HepG2 (cell line): ENCODE measurements around the gene HIVEP2. TPM values are rescaled to one million over a fixed set of nuclear protein-coding genes. Genes with fewer than 3 reads are reported as not detected.

Experiments
- CERS6 ChIP-seq: sonication (generic); formaldehyde crosslinking; IDR thresholded peaks from 2 replicates; pipeline ENCODE4 v1.5.0; 2020; ENCODE audit warnings: missing genetic modification reagents
- KLF11 ChIP-seq: IDR thresholded peaks from 2 replicates; pipeline ENCODE4 v1.6.1; 2016; ENCODE audit warnings: missing compliant biosample characterization
- MYC ChIP-seq: sonication (generic); formaldehyde crosslinking; IDR thresholded peaks from 2 replicates; pipeline ENCODE4 v1.9.0; 2021; ENCODE audit warnings: missing genetic modification reagents, borderline replicate concordance
- PRDM10 ChIP-seq: sonication (generic); formaldehyde crosslinking; IDR thresholded peaks from 2 replicates; pipeline ENCODE4 v1.4.0; 2020; ENCODE audit warnings: low read depth, missing genetic modification reagents
- REST ChIP-seq, 2 experiments: IDR thresholded peaks; 2 replicates each; pipeline ENCODE4 v1.6.1; 2011 to 2012; ENCODE audit warnings: low read length in 2 of 2, borderline replicate concordance in 1 of 2, low read depth in 1 of 2, mild to moderate bottlenecking in 1 of 2, moderate library complexity in 1 of 2
- SIX1 ChIP-seq: sonication (generic); formaldehyde crosslinking; IDR thresholded peaks from 2 replicates; pipeline ENCODE4 v1.4.0; 2020; ENCODE audit warnings: missing genetic modification reagents, borderline replicate concordance
- SMYD3 ChIP-seq: sonication (generic); formaldehyde crosslinking; IDR thresholded peaks from 2 replicates; pipeline ENCODE4 v1.8.1; 2023; ENCODE audit warnings: mild to moderate bottlenecking, missing genetic modification reagents
- STAT5B ChIP-seq: sonication (generic); formaldehyde crosslinking; IDR thresholded peaks from 2 replicates; pipeline ENCODE4 v1.4.0; 2020; ENCODE audit warnings: missing genetic modification reagents
- TFDP2 ChIP-seq: sonication (generic); formaldehyde crosslinking; IDR thresholded peaks from 2 replicates; pipeline ENCODE4 v1.4.0; 2020; ENCODE audit warnings: missing genetic modification reagents
- THYN1 ChIP-seq: sonication (generic); formaldehyde crosslinking; IDR thresholded peaks from 2 replicates; pipeline ENCODE4 v1.8.1; 2023; ENCODE audit warnings: low read depth, mild to moderate bottlenecking, moderate library complexity, missing genetic modification reagents, borderline replicate concordance
- ZBTB34 ChIP-seq: sonication (generic); formaldehyde crosslinking; IDR thresholded peaks from 2 replicates; pipeline ENCODE4 v1.8.0; 2022; ENCODE audit warnings: mild to moderate bottlenecking, missing genetic modification reagents
- ZEB1 ChIP-seq: IDR thresholded peaks from 2 replicates; pipeline ENCODE4 v1.6.1; 2012; ENCODE audit warnings: mild to moderate bottlenecking, low read depth, inconsistent platforms; ENCODE audit not compliant: insufficient replicate concordance
- ZNF18 ChIP-seq: sonication (generic); formaldehyde crosslinking; IDR thresholded peaks from 2 replicates; pipeline ENCODE4 v1.8.0; 2022; ENCODE audit warnings: mild to moderate bottlenecking, missing genetic modification reagents; ENCODE audit not compliant: insufficient replicate concordance
- ZNF501 ChIP-seq: sonication (generic); formaldehyde crosslinking; IDR thresholded peaks from 2 replicates; pipeline ENCODE4 v1.5.1; 2020; ENCODE audit warnings: mild to moderate bottlenecking, moderate library complexity, missing genetic modification reagents
- polyA plus RNA-seq, 8 experiments: library from polyadenylated mRNA; depleted of rRNA in 3 of 8; stranded (reverse) in 7 of 8; unstranded in 1 of 8; fragments of >200 nt; fragmentation: Illumina TruSeq in 4 of 8; extraction: Trizol in 4 of 8; gene quantifications; 2 replicates each; pipeline versions ENCODE4 v1.2.1 to v1.2.3, GENCODE V29; 2011 to 2016; ENCODE audit warnings: low read depth in 4 of 8, missing spikeins in 1 of 8, mixed read lengths in 1 of 8; ENCODE audit not compliant: insufficient read depth in 1 of 8
- total RNA-seq, 5 experiments: library from RNA; depleted of rRNA; stranded (reverse); fragments of >200 nt; fragmentation: Illumina TruSeq; extraction: Trizol; gene quantifications; 2 replicates each; pipeline ENCODE4 v1.2.3, GENCODE V29; 2016; ENCODE audit warnings: low read depth in 1 of 5

Gene HIVEP2
- total and polyA plus RNA-seq, 2 of the 13 experiments (the other 11 are each of a cell fraction or from before 2014, with no cell fraction given), result 3.4 to 12.9 TPM

- TF ChIP-seq ZNF501 (CRISPR knock-in tag) (no peak), ZNF18 (CRISPR knock-in tag) (no peak), PRDM10 (CRISPR knock-in tag) (peak; percentile 45; the same call in 1 of the 2 replicates), REST (IDR thresholded peaks at IDR 0.05; ENCODE audit: borderline replicate concordance in 1 of 2, low read depth in 1 of 2, low read length in 2 of 2) (peak in 1 of 2 experiments; percentile 34; a peak in 1 of 4 replicates), SMYD3 (CRISPR knock-in tag) (peak; percentile 24; the same call in 1 of the 2 replicates), SIX1 (CRISPR knock-in tag) (no peak), ZBTB34 (peak; percentile 64), KLF11 (peak; percentile 26; the same call in 1 of the 2 replicates), ZEB1 (no peak), CERS6 (no peak), TFDP2 (CRISPR knock-in tag) (peak; percentile 38; the same call in 1 of the 2 replicates), MYC (peak; percentile 83), THYN1 (CRISPR knock-in tag) (no peak), STAT5B (CRISPR knock-in tag) (no peak)
Measured at GRCh38 chr6:142944124-142945048, 590 bp downstream of the HIVEP2 start (continued).
